ENCODE measurements around the gene CEP19.

GRCh38 chr3:196694941-196695848 lies 16.9 kb downstream of the CEP19 start:
- TF ChIP-seq CTCF (IDR thresholded peaks at IDR 0.05) = no peak
- no peak for TF ChIP-seq POLR2A (IDR thresholded peaks at IDR 0.05)
- no peak for TF ChIP-seq EP300 (IDR thresholded peaks at IDR 0.05)
